Neural progenitor cell (in vitro differentiated cells): ENCODE measurements around the gene PEMT. TPM values are rescaled to one million over a fixed set of nuclear protein-coding genes. Genes with fewer than 3 reads are reported as not detected.

Source experiments
- DNase-seq: peaks from one replicate; pipeline ENCODE4 v3.0.0-alpha.2; 2016; ENCODE audit warnings: low spot score
- H2AFZ ChIP-seq: fragments of 200-600 bp; sonication (generic); replicated peaks from 2 replicates; pipeline ENCODE4 v1.6.1; 2016; ENCODE audit warnings: antibody characterized with exemption
- H3F3A ChIP-seq: fragments of 200-600 bp; sonication (generic); 2 replicates; pipeline ENCODE4 v1.6.1; 2016; ENCODE audit warnings: antibody characterized with exemption, low read depth
- H3K27ac ChIP-seq: fragments of 200-600 bp; sonication (generic); 2 replicates; pipeline ENCODE4 v1.5.1; 2016; ENCODE audit warnings: mild to moderate bottlenecking
- H3K27me3 ChIP-seq: fragments of 200-600 bp; sonication (generic); 2 replicates; pipeline ENCODE4 v1.6.1; 2016; ENCODE audit warnings: mild to moderate bottlenecking, moderate library complexity
- H3K36me3 ChIP-seq: fragments of 200-600 bp; sonication (generic); 2 replicates; pipeline ENCODE4 v1.5.1; 2016
- H3K4me1 ChIP-seq: fragments of 200-600 bp; sonication (generic); 2 replicates; pipeline ENCODE4 v1.6.1; 2016; ENCODE audit warnings: mixed run types
- H3K4me2 ChIP-seq: fragments of 200-600 bp; sonication (generic); 2 replicates; pipeline ENCODE4 v1.6.1; 2016
- H3K4me3 ChIP-seq: fragments of 200-600 bp; sonication (generic); 2 replicates; pipeline ENCODE4 v1.5.1; 2016
- H3K79me2 ChIP-seq: fragments of 200-600 bp; sonication (generic); 2 replicates; pipeline ENCODE4 v1.6.1; 2016; ENCODE audit warnings: low read depth
- H3K9ac ChIP-seq: fragments of 200-600 bp; sonication (generic); 2 replicates; pipeline ENCODE4 v1.6.1; 2016
- H3K9me3 ChIP-seq: fragments of 200-600 bp; sonication (generic); 2 replicates; pipeline ENCODE4 v1.5.1; 2016; ENCODE audit warnings: low read depth
- H4K20me1 ChIP-seq: fragments of 200-600 bp; sonication (generic); 2 replicates; pipeline ENCODE4 v1.6.1; 2016; ENCODE audit warnings: low read depth
- H3K27ac Mint-ChIP-seq: 3 replicates; pipeline ENCODE4 v1.8.0; 2021; ENCODE audit warnings: mixed read lengths
- H3K27me3 Mint-ChIP-seq: 2 replicates; pipeline ENCODE4 v1.8.0; 2022; ENCODE audit warnings: low read depth, mild to moderate bottlenecking, inconsistent platforms, moderate library complexity, mixed read lengths; ENCODE audit not compliant: insufficient read depth
- H3K36me3 Mint-ChIP-seq: 3 replicates; pipeline ENCODE4 v1.8.0; 2021; ENCODE audit warnings: mixed read lengths
- H3K4me1 Mint-ChIP-seq: 3 replicates; pipeline ENCODE4 v1.8.0; 2021; ENCODE audit warnings: mixed read lengths
- H3K4me3 Mint-ChIP-seq: 3 replicates; pipeline ENCODE4 v1.8.0; 2021; ENCODE audit warnings: mild to moderate bottlenecking, moderate library complexity, mixed read lengths
- H3K9me3 Mint-ChIP-seq: 3 replicates; pipeline ENCODE4 v1.8.0; 2020; ENCODE audit warnings: mixed read lengths
- EZH2 ChIP-seq: fragments of 200-600 bp; sonication (generic); IDR thresholded peaks from 2 replicates; pipeline ENCODE4 v1.6.1; 2017; ENCODE audit warnings: antibody characterized with exemption, mild to moderate bottlenecking, moderate library complexity
- EZH2phosphoT487 ChIP-seq: fragments of 200-600 bp; sonication (generic); IDR thresholded peaks from 2 replicates; pipeline ENCODE4 v1.6.1; 2017; ENCODE audit warnings: antibody characterized with exemption
- total RNA-seq: library from RNA; depleted of rRNA; stranded (reverse); fragments of >200 nt; gene quantifications from 2 replicates; pipeline ENCODE4 v1.2.3, GENCODE V29; 2015; ENCODE audit warnings: low replicate concordance
- TF ChIP-seq, protein P1 (sequence below): fragments of 200-600 bp; sonication (generic); IDR thresholded peaks from 2 replicates; pipeline ENCODE4 v1.5.1; 2017; ENCODE audit warnings: antibody characterized with exemption, mild to moderate bottlenecking

Gene PEMT
- total RNA-seq, 1 donor from 2014 or later = 17.7 TPM

DNA sequence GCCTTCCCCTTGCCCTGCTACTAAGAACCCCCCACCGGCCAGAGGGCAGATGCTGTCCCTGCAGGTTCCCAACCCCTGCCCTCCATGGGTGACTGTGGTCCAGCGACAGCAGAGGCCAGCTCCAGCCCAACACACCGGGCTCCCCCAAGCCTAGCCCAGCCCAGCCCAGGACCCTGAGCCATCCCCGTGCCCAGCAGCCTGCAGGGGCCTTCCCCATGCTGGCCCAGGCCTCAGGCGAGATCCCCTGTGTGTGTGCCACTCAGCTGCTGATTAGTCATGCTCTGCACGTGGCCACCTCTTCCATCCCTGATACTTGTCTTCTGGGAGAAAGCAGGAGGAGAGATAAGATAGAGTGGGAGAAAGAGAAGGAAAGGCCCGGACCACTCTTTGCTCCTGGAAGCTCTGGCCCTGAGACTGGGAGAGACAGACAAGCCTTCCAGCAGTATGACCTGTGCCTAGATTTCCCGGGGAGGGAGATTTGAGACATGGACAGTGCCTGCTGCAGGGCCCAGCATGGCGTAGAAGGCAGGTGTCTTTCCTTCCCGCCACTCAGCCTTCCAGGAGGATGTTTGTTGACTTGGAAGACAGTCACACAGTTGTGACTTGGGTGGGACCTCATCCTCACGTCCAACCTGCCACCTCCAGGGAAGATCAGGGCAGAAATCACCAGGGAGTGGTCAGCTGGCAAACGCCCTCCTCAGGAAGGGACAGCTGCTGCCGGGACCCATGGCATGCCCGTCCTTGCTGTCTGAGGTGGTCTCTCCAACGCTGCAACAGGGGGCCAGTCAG lies 54.0 kb downstream of the PEMT start:
- Histone ChIP-seq H3K9ac (no peak overlapping the region), H3K4me3 (no peak overlapping the region), H3F3A (no peaks in the 10 kb centered on the region), H3K4me2 (no peak overlapping the region), H3K9me3 (no peaks in the 10 kb centered on the region), H3K79me2 (no peaks in the 10 kb centered on the region), H3K27me3 (no peaks in the 10 kb centered on the region), H2AFZ (no peak overlapping the region), H3K4me1 (peaks cover 8% of the 10 kb centered on the region), H4K20me1 (no peaks in the 10 kb centered on the region), H3K36me3 (no peaks in the 10 kb centered on the region), H3K27ac (no peak overlapping the region)
- Mint-ChIP-seq H3K4me3 (no peak overlapping the region), H3K27ac (no peak overlapping the region), H3K36me3 (no peaks in the 10 kb centered on the region), H3K9me3 (no peaks in the 10 kb centered on the region), H3K4me1 (peaks cover 15% of the 10 kb centered on the region), H3K27me3 (no peaks in the 10 kb centered on the region)
- no peak for DNase-seq
- TF ChIP-seq EZH2 (no peak), EZH2phosphoT487 (no peak)
- TF ChIP-seq, protein P1, sequence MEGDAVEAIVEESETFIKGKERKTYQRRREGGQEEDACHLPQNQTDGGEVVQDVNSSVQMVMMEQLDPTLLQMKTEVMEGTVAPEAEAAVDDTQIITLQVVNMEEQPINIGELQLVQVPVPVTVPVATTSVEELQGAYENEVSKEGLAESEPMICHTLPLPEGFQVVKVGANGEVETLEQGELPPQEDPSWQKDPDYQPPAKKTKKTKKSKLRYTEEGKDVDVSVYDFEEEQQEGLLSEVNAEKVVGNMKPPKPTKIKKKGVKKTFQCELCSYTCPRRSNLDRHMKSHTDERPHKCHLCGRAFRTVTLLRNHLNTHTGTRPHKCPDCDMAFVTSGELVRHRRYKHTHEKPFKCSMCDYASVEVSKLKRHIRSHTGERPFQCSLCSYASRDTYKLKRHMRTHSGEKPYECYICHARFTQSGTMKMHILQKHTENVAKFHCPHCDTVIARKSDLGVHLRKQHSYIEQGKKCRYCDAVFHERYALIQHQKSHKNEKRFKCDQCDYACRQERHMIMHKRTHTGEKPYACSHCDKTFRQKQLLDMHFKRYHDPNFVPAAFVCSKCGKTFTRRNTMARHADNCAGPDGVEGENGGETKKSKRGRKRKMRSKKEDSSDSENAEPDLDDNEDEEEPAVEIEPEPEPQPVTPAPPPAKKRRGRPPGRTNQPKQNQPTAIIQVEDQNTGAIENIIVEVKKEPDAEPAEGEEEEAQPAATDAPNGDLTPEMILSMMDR = no peak

- TF ChIP-seq EZH2 = no peak
- no peak for TF ChIP-seq EZH2phosphoT487
- TF ChIP-seq, protein P1 = no peak
Measured at GRCh38 chr17:17536702-17537101, 54.8 kb downstream of the PEMT start.

DNA sequence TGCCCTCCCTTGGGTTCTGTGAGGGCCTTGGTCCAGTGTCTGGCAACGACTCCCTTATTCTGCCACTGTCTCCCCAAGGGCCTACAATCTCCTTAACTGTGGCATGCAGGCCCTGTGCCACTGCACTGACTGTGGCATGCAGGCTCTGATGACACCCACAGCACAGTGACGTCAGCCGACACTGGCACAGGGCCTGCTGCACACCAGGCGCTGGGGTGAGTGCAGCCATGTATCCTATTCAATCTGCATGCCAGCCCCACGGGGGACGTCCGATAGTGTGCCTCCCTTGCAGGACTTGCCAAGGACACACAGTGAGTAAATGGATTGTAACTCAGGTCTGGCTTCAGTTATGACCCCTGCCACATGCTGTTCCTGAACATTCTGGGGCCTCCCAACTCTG lies 55.6 kb downstream of the PEMT start:
- Histone ChIP-seq H3K9me3 (no peaks in the 10 kb centered on the region), H3K4me3 (no peak overlapping the region), H3K27ac (no peak overlapping the region), H3F3A (no peaks in the 10 kb centered on the region), H3K9ac (no peak overlapping the region), H3K4me1 (peaks cover 8% of the 10 kb centered on the region), H3K36me3 (no peaks in the 10 kb centered on the region), H2AFZ (no peak overlapping the region), H3K27me3 (no peaks in the 10 kb centered on the region), H4K20me1 (no peaks in the 10 kb centered on the region), H3K79me2 (no peaks in the 10 kb centered on the region), H3K4me2 (no peak overlapping the region)
- peaks cover 14% of the 10 kb centered on the region for H3K4me1 Mint-ChIP-seq
- no peak for DNase-seq
- TF ChIP-seq EZH2 (no peak), EZH2phosphoT487 (no peak)
- TF ChIP-seq, protein P1 = no peak
- H3K4me3 Mint-ChIP-seq = no peak overlapping the region
- no peaks in the 10 kb centered on the region for H3K36me3 Mint-ChIP-seq
- no peak overlapping the region for H3K27ac Mint-ChIP-seq
- H3K9me3 Mint-ChIP-seq = no peaks in the 10 kb centered on the region
- no peaks in the 10 kb centered on the region for H3K27me3 Mint-ChIP-seq

More at GRCh38 chr17:17536702-17537101, 54.8 kb downstream of the PEMT start:
- no peaks in the 10 kb centered on the region for H3K36me3 ChIP-seq
- H2AFZ ChIP-seq = no peak overlapping the region
- H3K4me3 Mint-ChIP-seq = no peak overlapping the region
- DNase-seq = no peak
- H3K4me1 Mint-ChIP-seq = peaks cover 15% of the 10 kb centered on the region
- H3K27ac Mint-ChIP-seq = no peak overlapping the region
- H3K79me2 ChIP-seq = no peaks in the 10 kb centered on the region
- no peaks in the 10 kb centered on the region for H3K36me3 Mint-ChIP-seq
- H3K9me3 Mint-ChIP-seq = no peaks in the 10 kb centered on the region
- no peak overlapping the region for H3K4me3 ChIP-seq
- no peak overlapping the region for H3K4me2 ChIP-seq
- H4K20me1 ChIP-seq = no peaks in the 10 kb centered on the region
- no peak overlapping the region for H3K27ac ChIP-seq
- no peaks in the 10 kb centered on the region for H3K27me3 Mint-ChIP-seq
- H3K4me1 ChIP-seq = peaks cover 8% of the 10 kb centered on the region
- H3F3A ChIP-seq = no peaks in the 10 kb centered on the region
- no peaks in the 10 kb centered on the region for H3K9me3 ChIP-seq
- no peaks in the 10 kb centered on the region for H3K27me3 ChIP-seq
- H3K9ac ChIP-seq = no peak overlapping the region
